AG09319 (cell line): Measurements from ENCODE around the gene NPEPL1.

ENCODE experiments used
- DNase-seq: peaks from one replicate; pipeline ENCODE4 v3.0.0-alpha.2; 2010; ENCODE audit warnings: low read depth; ENCODE audit errors: extremely low read depth
- CTCF ChIP-seq: IDR thresholded peaks from 2 replicates; pipeline ENCODE4 v1.5.1; 2011; ENCODE audit warnings: low read depth, mild to moderate bottlenecking, inconsistent platforms, low read length, moderate library complexity

The NPEPL1 gene

GRCh38 chr20:58709013-58709702, 16.6 kb downstream of the NPEPL1 start:
- no peak for DNase-seq

GRCh38 chr20:58709703-58710039, 17.1 kb downstream of the NPEPL1 start:
- TF ChIP-seq CTCF, result no peak
- DNase-seq, result no peak

More at GRCh38 chr20:58709013-58709702, 16.6 kb downstream of the NPEPL1 start:
- no peak for TF ChIP-seq CTCF

GRCh38 chr20:58710481-58711265, 18.1 kb downstream of the NPEPL1 start:
- no peak for DNase-seq
- no peak for TF ChIP-seq CTCF

- DNase-seq, result no peak
- no peak for TF ChIP-seq CTCF
Observed at GRCh38 chr20:58711266-58712051, 18.9 kb downstream of the NPEPL1 start.

- no peak for DNase-seq
- TF ChIP-seq CTCF, result no peak
Observed at GRCh38 chr20:58712151-58712791, 19.7 kb downstream of the NPEPL1 start.

GRCh38 chr20:58712806-58713731, 20.5 kb downstream of the NPEPL1 start:
- TF ChIP-seq CTCF, result no peak
- no peak for DNase-seq
